AG04450 (cell line): ENCODE data around the gene AFF1. TPM values are rescaled to one million over a fixed set of nuclear protein-coding genes. Genes with fewer than 3 reads are reported as not detected.

Source experiments
- CTCF ChIA-PET: fragments of 300-600, 350-600 bp; formaldehyde crosslinking; extraction: SDS; loops from one replicate; lab custom pipeline; 2022; ENCODE audit warnings: antibody characterized with exemption, inconsistent platforms; lab: Charles Lee
- POLR2A ChIA-PET: fragments of 350-600 bp; formaldehyde crosslinking; extraction: SDS; loops from one replicate; lab custom pipeline; 2021; ENCODE audit warnings: antibody characterized with exemption, inconsistent platforms; lab: Yijun Ruan, JAX
- DNase-seq: peaks from one replicate; pipeline ENCODE4 v3.0.0-alpha.2; 2011; ENCODE audit warnings: low read depth, low spot score
- H3K27ac ChIP-seq: one replicate; pipeline ENCODE4 v1.5.1; 2012; ENCODE audit warnings: low read depth, low read length, control low read depth
- H3K27me3 ChIP-seq: one replicate; pipeline ENCODE4 v1.6.0; 2012; ENCODE audit warnings: low read length; ENCODE audit not compliant: control insufficient read depth, insufficient read depth
- H3K4me3 ChIP-seq: 2 replicates; pipeline ENCODE4 v1.5.1; 2011; ENCODE audit warnings: mild to moderate bottlenecking, low read depth, low read length, control low read depth
- H3K9me3 ChIP-seq: 2 replicates; pipeline ENCODE4 v1.5.1; 2012; ENCODE audit warnings: low read length; ENCODE audit not compliant: control insufficient read depth, insufficient read depth
- CTCF ChIP-seq: IDR thresholded peaks from 2 replicates; pipeline ENCODE4 v1.5.1; 2011; ENCODE audit warnings: low read depth, low read length, control low read depth, inconsistent platforms
- polyA plus RNA-seq: library from polyadenylated mRNA; depleted of rRNA; stranded (reverse); fragments of >200 nt; gene quantifications from 2 replicates; pipeline ENCODE4 v1.2.3, GENCODE V29; 2011

Gene AFF1
- polyA plus RNA-seq, 1 experiment: 17.2 TPM

GRCh38 chr4:87066403-87067123, 131.8 kb downstream of the AFF1 start:
- ChIA-PET CTCF (no interaction called here), POLR2A (no interaction called here)
- DNase-seq: no peak
- Histone ChIP-seq H3K27me3 (no peaks in the 10 kb centered on the region), H3K4me3 (no peak overlapping the region), H3K27ac (no peak overlapping the region), H3K9me3 (no peaks in the 10 kb centered on the region)
- TF ChIP-seq CTCF: no peak

DNA sequence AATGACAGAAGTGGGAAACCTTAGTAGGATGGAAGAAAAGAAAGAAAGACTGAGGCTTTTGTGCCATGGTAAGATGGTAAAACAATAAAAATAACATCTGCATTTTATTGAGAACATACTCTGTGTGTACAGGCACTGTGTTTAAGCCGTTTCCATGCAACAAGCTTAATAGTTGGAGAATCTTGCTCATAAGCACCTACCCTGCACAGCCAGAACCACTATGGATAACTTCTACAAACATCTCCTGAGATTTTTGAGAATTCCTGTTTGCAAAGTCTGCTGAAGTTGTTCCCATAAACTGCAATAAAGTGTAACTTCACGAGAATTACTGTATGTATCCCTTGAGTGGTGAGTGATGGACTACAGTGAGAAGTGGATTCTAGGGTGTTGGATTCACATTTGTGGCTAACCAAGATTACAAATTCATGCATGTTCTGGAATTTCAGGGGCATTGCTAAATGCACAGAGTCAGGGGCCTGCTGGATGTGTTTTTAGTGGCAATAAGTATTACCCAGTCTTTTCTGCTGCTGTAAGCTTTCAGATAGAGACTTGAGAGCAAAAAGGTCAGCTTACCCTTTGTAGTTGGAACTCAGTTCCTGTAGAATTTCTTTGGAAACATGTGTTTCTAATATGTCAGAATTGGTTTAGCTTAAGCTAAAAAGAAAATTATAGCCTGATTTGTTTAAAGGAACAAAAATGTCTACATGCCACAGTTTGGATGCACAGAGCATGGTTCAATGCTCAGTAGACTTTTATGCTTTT, 132.5 kb downstream of the AFF1 start:
- no peak overlapping the region for H3K4me3 ChIP-seq
- ChIA-PET CTCF (interaction anchor here (1.3 kb wide), 1 partner anchor 12 kb away, joined by 3 read pairs; no protein-coding TSS in a partner anchor), POLR2A (interaction anchor here (0.8 kb wide), 1 partner anchor 133 kb away, joined by 3 read pairs; the partner anchor contains the start of gene AFF1)
- H3K9me3 ChIP-seq: no peaks in the 10 kb centered on the region
- H3K27me3 ChIP-seq: no peaks in the 10 kb centered on the region
- no peak overlapping the region for H3K27ac ChIP-seq
- no peak for DNase-seq
- TF ChIP-seq CTCF: no peak

DNA sequence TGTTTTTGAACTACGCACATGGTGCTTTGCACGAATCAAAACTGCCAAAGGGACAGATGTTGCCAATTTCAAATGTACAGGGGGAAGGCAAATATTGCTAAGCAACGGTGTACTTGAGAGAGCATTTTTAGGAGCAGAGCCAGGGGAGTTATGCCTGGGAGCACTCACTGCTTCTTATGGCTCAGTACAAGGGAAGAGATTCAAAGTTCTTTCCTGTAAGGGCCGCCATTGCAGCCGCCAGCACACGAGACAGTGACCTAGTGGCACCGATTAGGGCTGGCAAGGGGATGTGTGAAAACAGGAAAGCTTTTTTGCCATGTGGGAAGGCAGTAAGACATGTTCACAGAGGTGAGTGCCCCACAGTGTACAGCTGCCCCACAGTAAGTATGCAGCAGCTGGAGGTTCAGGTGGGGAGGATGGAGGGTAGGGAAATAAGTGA, 133.8 kb downstream of the AFF1 start:
- DNase-seq: no peak
- POLR2A ChIA-PET: interaction anchor here (0.8 kb wide), 1 partner anchor 134 kb away, joined by 3 read pairs; the partner anchor contains the start of gene AFF1
- TF ChIP-seq CTCF: no peak

DNA sequence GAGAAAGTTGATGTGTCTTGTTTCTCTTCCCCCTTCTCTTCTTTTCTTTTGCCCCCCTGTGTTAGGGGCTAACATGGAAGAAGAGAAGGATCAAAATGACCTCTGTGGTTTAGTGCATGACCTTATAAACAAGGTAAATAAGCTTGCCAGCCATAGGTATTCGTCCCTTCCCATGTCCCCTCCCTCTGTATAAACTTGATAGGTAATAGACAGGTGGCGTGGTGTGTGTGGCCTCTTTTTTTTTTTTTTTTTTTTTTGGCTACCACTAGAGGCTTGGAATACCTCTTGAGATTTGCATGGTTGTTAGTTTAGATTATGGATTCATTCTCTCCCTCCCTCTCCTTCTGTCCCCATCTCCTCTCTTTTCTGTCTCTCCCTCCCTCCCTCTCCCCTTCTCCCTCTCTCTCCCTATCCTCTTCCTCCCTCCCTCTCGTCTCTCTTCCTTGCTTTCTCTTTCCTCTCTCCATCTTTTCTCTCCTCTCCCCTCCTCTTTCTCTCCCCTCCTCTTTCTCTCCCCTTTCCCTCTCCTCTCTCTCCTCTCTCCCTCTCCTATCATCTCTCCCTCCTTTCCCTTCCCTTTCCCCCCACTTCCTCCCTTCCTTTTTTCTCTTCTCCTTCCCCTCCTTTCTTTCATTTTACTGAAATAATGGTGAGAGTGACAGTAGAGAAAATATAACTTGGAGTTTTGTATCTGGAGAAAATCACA, 134.4 kb downstream of the AFF1 start:
- ChIA-PET POLR2A (no interaction called here), CTCF (no interaction called here)
- Histone ChIP-seq H3K27ac (no peak overlapping the region), H3K9me3 (no peaks in the 10 kb centered on the region), H3K4me3 (no peak overlapping the region), H3K27me3 (no peaks in the 10 kb centered on the region)
- TF ChIP-seq CTCF: no peak
- DNase-seq: no peak

More for the DNA sequence above, 133.8 kb downstream of the AFF1 start:
- Histone ChIP-seq H3K27ac (no peak overlapping the region), H3K4me3 (no peak overlapping the region), H3K27me3 (no peaks in the 10 kb centered on the region), H3K9me3 (no peaks in the 10 kb centered on the region)
- CTCF ChIA-PET: interaction anchor here (1.3 kb wide), 1 partner anchor 13 kb away, joined by 3 read pairs; no protein-coding TSS in a partner anchor
